ENCODE measurements around the gene WDR54.
A peak's percentile ranks its signal among the peaks of the same experiment; 100 is the strongest.

Gene WDR54

GRCh38 chr2:74436848-74437695 is 15.5 kb downstream of the WDR54 start:
- H3K4me3 ChIP-seq (ENCODE audit: low read depth, low read length) = no peak overlapping the region
- TF ChIP-seq MYC (IDR thresholded peaks at IDR 0.05; ENCODE audit: low read depth, low read length) (no peak), MAX (IDR thresholded peaks at IDR 0.05; ENCODE audit: low read depth, low read length) (no peak), CTCF (IDR thresholded peaks at IDR 0.05; ENCODE audit: low read depth, low read length) (no peak), POLR2A (IDR thresholded peaks at IDR 0.05; ENCODE audit: extremely low read depth, insufficient read length) (no peak)
- DNase-seq (ENCODE audit: low read depth) = peak; percentile 93

GRCh38 chr2:74438248-74438647 is 16.7 kb downstream of the WDR54 start:
- H3K4me3 ChIP-seq (ENCODE audit: low read depth, low read length) = no peak overlapping the region
- no peak for DNase-seq (ENCODE audit: low read depth)
- TF ChIP-seq POLR2A (IDR thresholded peaks at IDR 0.05; ENCODE audit: extremely low read depth, insufficient read length) (no peak), MYC (IDR thresholded peaks at IDR 0.05; ENCODE audit: low read depth, low read length) (no peak), CTCF (IDR thresholded peaks at IDR 0.05; ENCODE audit: low read depth, low read length) (no peak), MAX (IDR thresholded peaks at IDR 0.05; ENCODE audit: low read depth, low read length) (no peak)

- TF ChIP-seq POLR2A (IDR thresholded peaks at IDR 0.05; ENCODE audit: extremely low read depth, insufficient read length) (no peak), CTCF (IDR thresholded peaks at IDR 0.05; ENCODE audit: low read depth, low read length) (no peak), MAX (IDR thresholded peaks at IDR 0.05; ENCODE audit: low read depth, low read length) (no peak), MYC (IDR thresholded peaks at IDR 0.05; ENCODE audit: low read depth, low read length) (no peak)
- H3K4me3 ChIP-seq (ENCODE audit: low read depth, low read length) = no peak overlapping the region
- DNase-seq (ENCODE audit: low read depth) = no peak
These were observed 17.8 kb downstream of the WDR54 start for GRCh38 chr2:74439373-74439772.

GRCh38 chr2:74439803-74440377 is 18.4 kb downstream of the WDR54 start:
- DNase-seq (ENCODE audit: low read depth) = no peak
- H3K4me3 ChIP-seq (ENCODE audit: low read depth, low read length) = peak overlapping the region; percentile 51
- TF ChIP-seq MYC (IDR thresholded peaks at IDR 0.05; ENCODE audit: low read depth, low read length) = no peak
- TF ChIP-seq POLR2A (IDR thresholded peaks at IDR 0.05; ENCODE audit: extremely low read depth, insufficient read length) = no peak

GRCh38 chr2:74440378-74441169 is 19.0 kb downstream of the WDR54 start:
- H3K4me3 ChIP-seq (ENCODE audit: low read depth, low read length) = peak overlapping the region; percentile 51
- DNase-seq (ENCODE audit: low read depth) = peak; percentile 92
- TF ChIP-seq POLR2A (IDR thresholded peaks at IDR 0.05; ENCODE audit: extremely low read depth, insufficient read length) = peak; percentile 34
- TF ChIP-seq MYC (IDR thresholded peaks at IDR 0.05; ENCODE audit: low read depth, low read length) = peak; percentile 28; the same call in 1 of the 2 replicates
- no peak for TF ChIP-seq CTCF (IDR thresholded peaks at IDR 0.05; ENCODE audit: low read depth, low read length)
- 0 out of 2 replicates have a peak, but pooled peaks have one; percentile 5 for TF ChIP-seq MAX (IDR thresholded peaks at IDR 0.05; ENCODE audit: low read depth, low read length)

All from NB4 (cell line).